ENCODE measurements around the gene UNK.

- no peak for TF ChIP-seq CTCF (IDR thresholded peaks at IDR 0.05; ENCODE audit: insufficient read depth, low read depth, low read length)
- TF ChIP-seq EZH2 (IDR thresholded peaks at IDR 0.05; ENCODE audit: insufficient read depth, low read length), result no peak
Observed at GRCh38 chr17:75785016-75785890, 647 bp downstream of the UNK start.

Data from astrocyte (in vitro differentiated cells and primary cell).